ENCODE measurements around the gene WTAP. TPM values are rescaled to one million over a fixed set of nuclear protein-coding genes. Genes with fewer than 3 reads are reported as not detected.

WTAP gene
- total RNA-seq, 4 donors from 2014 or later: 65.0 to 105 (median 88.5) TPM

DNA sequence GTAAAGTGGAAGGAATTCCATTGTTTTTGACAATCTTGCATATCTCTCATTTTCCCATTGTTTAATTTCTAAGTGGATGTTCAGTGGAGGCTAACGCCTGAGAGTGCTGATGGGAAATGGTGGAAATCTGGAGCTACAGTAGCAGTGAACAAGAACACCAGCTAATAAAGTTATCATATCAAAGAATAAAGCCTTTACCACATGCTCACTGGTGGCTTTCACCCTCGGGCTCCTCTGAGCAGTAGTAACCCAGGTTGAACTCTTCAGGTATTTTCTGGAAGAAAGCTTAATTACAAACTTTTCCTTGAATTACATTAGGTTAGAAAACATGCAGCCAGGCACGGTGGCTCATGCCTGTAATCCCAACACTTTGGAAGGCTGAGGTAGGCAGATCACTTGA is 24.1 kb downstream of the WTAP start:
- Histone ChIP-seq H3K27ac (no peak overlapping the region), H3K27me3 (no peaks in the 10 kb centered on the region), H3K4me3 (no peak overlapping the region), H3K9me3 (no peaks in the 10 kb centered on the region), H3K4me1 (no peaks in the 10 kb centered on the region), H3K36me3 (peaks cover 4 to 96% (median 5%) of the 10 kb centered on the region in 3 donors)
- TF ChIP-seq CTCF (IDR thresholded peaks at IDR 0.05): no peak
- no peak for DNase-seq

DNA sequence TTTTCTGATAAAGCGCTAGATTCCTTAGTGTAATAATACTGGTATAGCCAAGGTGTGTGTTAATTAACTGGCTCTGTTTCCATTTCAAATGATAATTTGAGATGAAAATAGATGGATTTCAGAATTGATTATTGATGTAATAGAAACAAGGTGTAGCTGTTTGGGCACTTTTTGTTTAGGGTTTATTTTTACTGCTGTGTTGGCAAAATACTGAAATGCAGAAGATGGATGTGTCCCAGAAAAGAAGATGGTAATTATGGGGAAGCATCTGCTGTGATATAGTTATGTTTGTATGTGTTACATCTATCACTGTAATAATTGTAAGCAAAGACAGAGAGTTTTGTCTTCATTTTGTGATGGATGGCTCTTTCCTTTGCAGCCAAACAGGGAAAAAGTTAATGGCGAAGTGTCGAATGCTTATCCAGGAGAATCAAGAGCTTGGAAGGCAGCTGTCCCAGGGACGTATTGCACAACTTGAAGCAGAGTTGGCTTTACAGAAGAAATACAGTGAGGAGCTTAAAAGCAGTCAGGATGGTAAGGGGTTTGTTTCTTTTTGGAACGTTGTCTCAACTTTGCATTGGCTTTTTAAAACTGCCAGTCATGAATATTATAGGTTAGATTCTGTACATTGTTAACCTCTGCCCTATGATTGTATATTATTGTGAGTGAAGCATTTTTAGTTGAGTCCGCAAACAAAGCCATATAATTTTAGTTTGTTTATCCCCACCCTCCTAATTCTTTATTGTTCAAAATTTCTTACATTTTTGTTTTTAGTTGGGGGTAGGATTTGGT is 26.0 kb downstream of the WTAP start:
- Histone ChIP-seq H3K4me1 (no peaks in the 10 kb centered on the region), H3K4me3 (no peak overlapping the region), H3K36me3 (peaks cover 0 to 89% (median 5%) of the 10 kb centered on the region in 3 donors), H3K27ac (no peak overlapping the region), H3K27me3 (no peaks in the 10 kb centered on the region), H3K9me3 (no peaks in the 10 kb centered on the region)
- no peak for TF ChIP-seq POLR2A (IDR thresholded peaks at IDR 0.05)
- no peak for TF ChIP-seq CTCF (IDR thresholded peaks at IDR 0.05)
- DNase-seq: no peak

GRCh38 chr6:159754401-159754800 is 27.1 kb downstream of the WTAP start:
- Histone ChIP-seq H3K4me3 (no peak overlapping the region), H3K36me3 (peaks cover 0 to 78% (median 5%) of the 10 kb centered on the region in 3 donors), H3K4me1 (no peaks in the 10 kb centered on the region), H3K9me3 (no peaks in the 10 kb centered on the region), H3K27ac (no peak overlapping the region), H3K27me3 (no peaks in the 10 kb centered on the region)
- TF ChIP-seq CTCF (IDR thresholded peaks at IDR 0.05) (no peak), POLR2A (IDR thresholded peaks at IDR 0.05) (no peak)
- DNase-seq: no peak

- TF ChIP-seq CTCF (IDR thresholded peaks at IDR 0.05) (no peak), POLR2A (IDR thresholded peaks at IDR 0.05) (no peak)
- Histone ChIP-seq H3K4me1 (no peaks in the 10 kb centered on the region), H3K9me3 (no peaks in the 10 kb centered on the region), H3K27me3 (no peaks in the 10 kb centered on the region), H3K4me3 (no peak overlapping the region), H3K27ac (no peak overlapping the region), H3K36me3 (peaks cover 0 to 70% (median 5%) of the 10 kb centered on the region in 3 donors)
- DNase-seq: no peak
Measured at GRCh38 chr6:159754959-159755914, 27.9 kb downstream of the WTAP start.

DNA sequence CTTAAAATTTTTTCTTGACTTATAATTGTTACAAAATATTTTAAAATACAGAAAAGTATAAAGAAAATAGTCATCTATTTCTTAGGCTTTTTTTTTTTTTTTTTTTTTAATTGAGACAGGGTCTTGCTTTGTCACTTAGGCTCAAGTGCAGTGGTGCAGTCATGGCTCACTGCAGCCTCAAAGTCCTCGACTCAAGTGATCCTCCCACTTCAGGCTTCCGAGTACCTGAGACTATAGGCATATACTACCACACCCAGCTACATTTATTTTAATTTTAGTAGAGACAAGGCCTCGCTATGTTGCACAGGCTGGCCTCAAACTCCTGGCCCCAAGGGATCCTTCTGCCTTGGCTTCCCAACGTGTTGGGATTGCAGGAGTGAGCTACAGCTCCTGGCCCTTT is 29.2 kb downstream of the WTAP start:
- TF ChIP-seq CTCF (IDR thresholded peaks at IDR 0.05) (no peak), POLR2A (IDR thresholded peaks at IDR 0.05) (no peak)
- Histone ChIP-seq H3K4me3 (no peak overlapping the region), H3K4me1 (peaks cover 0 to 8% (median 0%) of the 10 kb centered on the region in 4 donors), H3K36me3 (peaks cover 0 to 57% (median 4%) of the 10 kb centered on the region in 3 donors), H3K27ac (no peak overlapping the region), H3K9me3 (no peaks in the 10 kb centered on the region), H3K27me3 (no peaks in the 10 kb centered on the region)
- no peak for DNase-seq

All from Peyer's patch (tissue), 4 donors.